ENCODE data around the gene PADI2.

PADI2 gene

GRCh38 chr1:17137441-17137840 lies 18.2 kb upstream of the PADI2 start:
- DNase-seq = no peak

- DNase-seq = no peak
Observed at GRCh38 chr1:17136936-17137335, 17.7 kb upstream of the PADI2 start.

GRCh38 chr1:17136145-17136544 lies 16.9 kb upstream of the PADI2 start:
- DNase-seq = no peak

- no peak for DNase-seq
Observed at GRCh38 chr1:17135530-17135929, 16.3 kb upstream of the PADI2 start.

- no peak for DNase-seq
Observed at GRCh38 chr1:17134724-17135123, 15.5 kb upstream of the PADI2 start.

- no peak for DNase-seq
Observed at GRCh38 chr1:17134034-17134433, 14.8 kb upstream of the PADI2 start.

GRCh38 chr1:17130138-17130635 lies 10.9 kb upstream of the PADI2 start:
- DNase-seq = no peak

GRCh38 chr1:17128361-17128760 lies 9.1 kb upstream of the PADI2 start:
- DNase-seq = no peak

- peak; percentile 99 for DNase-seq
Observed at GRCh38 chr1:17125756-17126237, 6.5 kb upstream of the PADI2 start.

- DNase-seq = no peak
Observed at GRCh38 chr1:17123196-17124045, 4.2 kb upstream of the PADI2 start.

GRCh38 chr1:17122521-17123164 lies 3.4 kb upstream of the PADI2 start:
- no peak for DNase-seq

- DNase-seq = no peak
Observed at GRCh38 chr1:17121881-17122280, 2.6 kb upstream of the PADI2 start.

- DNase-seq = no peak
Observed at GRCh38 chr1:17120962-17121837, 1.9 kb upstream of the PADI2 start.

- no peak for DNase-seq
Observed at GRCh38 chr1:17120481-17120877, 1.2 kb upstream of the PADI2 start.

GRCh38 chr1:17119773-17120480 lies 676 bp upstream of the PADI2 start:
- DNase-seq = no peak

GRCh38 chr1:17118706-17119075 lies 560 bp downstream of the PADI2 start:
- no peak for DNase-seq

GRCh38 chr1:17118268-17118667 lies 983 bp downstream of the PADI2 start:
- no peak for DNase-seq

- no peak for DNase-seq
Observed at GRCh38 chr1:17117451-17118265, 1.6 kb downstream of the PADI2 start.

GRCh38 chr1:17116643-17117042 lies 2.6 kb downstream of the PADI2 start:
- DNase-seq = no peak

GRCh38 chr1:17113963-17114362 lies 5.3 kb downstream of the PADI2 start:
- no peak for DNase-seq

- no peak for DNase-seq
Observed at GRCh38 chr1:17112496-17113236, 6.6 kb downstream of the PADI2 start.

Data from activated CD8-positive, alpha-beta memory T cell treated with anti-CD3 and anti-CD28 coated beads, Interleukin-2, amount 50 U/mL, for 48 hours (primary cell).